B cell (primary cell): ENCODE results near the gene TEX264. TPM values are rescaled to one million over a fixed set of nuclear protein-coding genes. Genes with fewer than 3 reads are reported as not detected.
"Not testable (repeated sequence)": the region's sequence is repeated elsewhere in the genome, so short reads cannot be mapped to it uniquely, and the experiment has no call there.

Experiments
- ATAC-seq: fragments of 200-7000 bp; cut with Tn5 transposase; one replicate; pipeline ENCODE4 v1.10.0; 2021; ENCODE audit warnings: low read depth, mild to moderate bottlenecking, moderate number of reproducible peaks, moderate library complexity
- CTCF ChIA-PET: fragments of 350-600 bp; sonication (Branson Sonifier 250); formaldehyde crosslinking; loops from one replicate; lab custom pipeline; 2021; ENCODE audit warnings: antibody characterized with exemption, inconsistent platforms; lab: Charles Lee
- POLR2A ChIA-PET: fragments of 350-600 bp; sonication (Branson Sonifier 250); formaldehyde crosslinking; loops from one replicate; lab custom pipeline; 2021; ENCODE audit warnings: antibody characterized with exemption; lab: Charles Lee
- DNase-seq: peaks from one replicate; pipeline ENCODE4 v3.0.0; 2013
- H2AFZ ChIP-seq: 2 replicates; pipeline ENCODE4 v1.6.1; 2012; ENCODE audit warnings: mild to moderate bottlenecking, low read depth, low read length; ENCODE audit not compliant: insufficient read depth, poor library complexity, severe bottlenecking
- H3K27ac ChIP-seq, 2 donors: 1 replicate in 1 of 2; 2 replicates in 1 of 2; pipeline ENCODE4 v1.5.1; 2012 to 2013; ENCODE audit warnings: low read length in 2 of 2, mild to moderate bottlenecking in 2 of 2, moderate library complexity in 1 of 2
- H3K27me3 ChIP-seq, 4 experiments: fragments of 200-600 bp in 1 of 4; sonication (generic) in 1 of 4; replicated peaks in 1 of 4; 1 replicate in 2 of 4; 2 replicates in 2 of 4; pipeline versions ENCODE4 v1.6.1 to v1.7.0; 2013 to 2016; ENCODE audit warnings: low read length in 3 of 4, mild to moderate bottlenecking in 2 of 4, mixed read lengths in 1 of 4, moderate library complexity in 1 of 4; ENCODE audit not compliant: insufficient read depth in 4 of 4, control insufficient read depth in 3 of 4; ENCODE audit errors: control extremely low read depth in 1 of 4
- H3K36me3 ChIP-seq, 2 experiments: replicated peaks in 1 of 2; 1 replicate in 1 of 2; 2 replicates in 1 of 2; pipeline versions ENCODE4 v1.6.1 to v1.7.1; 2013; ENCODE audit warnings: low read length in 1 of 2; ENCODE audit not compliant: insufficient read depth in 2 of 2, control insufficient read depth in 1 of 2; ENCODE audit errors: control extremely low read depth in 1 of 2, extremely low read depth in 1 of 2
- H3K4me1 ChIP-seq, 2 donors: fragments of 200-600 bp in 1 of 2; sonication (generic) in 1 of 2; 1 replicate in 1 of 2; 2 replicates in 1 of 2; pipeline versions ENCODE4 v1.5.1 to v1.6.1; 2013 to 2017; ENCODE audit warnings: low read length in 2 of 2; ENCODE audit not compliant: control insufficient read depth in 2 of 2, insufficient read depth in 2 of 2
- H3K4me2 ChIP-seq: replicated peaks from 2 replicates; pipeline ENCODE3; 2012; ENCODE audit warnings: mild to moderate bottlenecking, low read depth, low read length; ENCODE audit not compliant: poor library complexity, severe bottlenecking
- H3K4me3 ChIP-seq, 5 experiments: fragments of 200-600 bp in 1 of 5; sonication (generic) in 1 of 5; 1 replicate in 3 of 5; 2 replicates in 2 of 5; pipeline versions ENCODE4 v1.5.1 to v1.7.0; 2011 to 2016; ENCODE audit warnings: low read length in 4 of 5, mild to moderate bottlenecking in 4 of 5, low read depth in 2 of 5, control low read depth in 1 of 5, moderate library complexity in 1 of 5; ENCODE audit not compliant: insufficient read depth in 1 of 5; ENCODE audit errors: control extremely low read depth in 1 of 5, extremely low read depth in 1 of 5
- H3K79me2 ChIP-seq: fragments of 200-600 bp; sonication (generic); one replicate; pipeline ENCODE4 v1.6.0; 2016; ENCODE audit warnings: low read length; ENCODE audit not compliant: control insufficient read depth, insufficient read depth
- H3K9ac ChIP-seq: fragments of 200-600 bp; sonication (generic); 2 replicates; pipeline ENCODE4 v1.6.1; 2017; ENCODE audit warnings: mild to moderate bottlenecking, low read length, moderate library complexity
- H3K9me3 ChIP-seq, 3 donors: one replicate each; pipeline versions ENCODE4 v1.6.1 to v1.7.1; 2013; ENCODE audit warnings: low read length in 2 of 3; ENCODE audit not compliant: control insufficient read depth in 2 of 3, insufficient read depth in 1 of 3; ENCODE audit errors: control extremely low read depth in 1 of 3
- H4K20me1 ChIP-seq: 2 replicates; pipeline ENCODE4 v1.6.0; 2012; ENCODE audit warnings: mild to moderate bottlenecking, low read length; ENCODE audit not compliant: insufficient read depth, control insufficient read depth, poor library complexity, severe bottlenecking
- H3K27ac Mint-ChIP-seq: one replicate; pipeline ENCODE4 v1.8.0; 2021; ENCODE audit warnings: mixed read lengths
- H3K27me3 Mint-ChIP-seq: one replicate; pipeline ENCODE4 v1.8.0; 2021; ENCODE audit warnings: mixed read lengths
- H3K4me1 Mint-ChIP-seq: one replicate; pipeline ENCODE4 v1.8.0; 2021; ENCODE audit warnings: mixed read lengths
- H3K4me3 Mint-ChIP-seq: one replicate; pipeline ENCODE4 v1.8.0; 2021; ENCODE audit warnings: mixed read lengths
- H3K9me3 Mint-ChIP-seq: one replicate; pipeline ENCODE4 v1.8.0; 2022; ENCODE audit warnings: mixed read lengths; ENCODE audit not compliant: insufficient read depth
- CTCF ChIP-seq: fragments of 200-600 bp; IDR thresholded peaks from one replicate; pipeline ENCODE4 v1.8.0; 2022; ENCODE audit warnings: antibody characterized with exemption, mild to moderate bottlenecking
- EZH2 ChIP-seq: IDR thresholded peaks from 2 replicates; pipeline ENCODE4 v1.6.1; 2012; ENCODE audit warnings: borderline replicate concordance, low read depth, mild to moderate bottlenecking, moderate library complexity, low read length; ENCODE audit not compliant: insufficient read depth, poor library complexity, severe bottlenecking
- WGBS: methylation state at CpG from one replicate; pipeline ENCODE4 v1.1.5; 2013; ENCODE audit warnings: missing lambda C conversion rate; ENCODE audit not compliant: insufficient coverage; 5-methylcytosine and 5-hydroxymethylcytosine counted together
- intact Hi-C: fragments of 100-400 bp; cut with micrococcal nuclease; formaldehyde crosslinking; loops from one replicate; pipeline ENCODE4 v1.10.0; 2022
- polyA plus RNA-seq: library from polyadenylated mRNA; depleted of rRNA; stranded (reverse); fragments of >200 nt; gene quantifications from 2 replicates; pipeline ENCODE4 v1.2.3, GENCODE V29; 2012
- total RNA-seq, 2 donors: library from RNA; stranded (reverse); fragments of 120-200 nt in 1 of 2; gene quantifications; 1 replicate in 1 of 2; 2 replicates in 1 of 2; pipeline versions ENCODE4 v1.2.3 to v1.2.4, GENCODE V29; 2013 to 2022

Gene TEX264
- total and polyA plus RNA-seq, 2 donors (not counting 1 experiment from before 2014, with no cell fraction given): 39.1 to 79.7 TPM

GRCh38 chr3:51646091-51646490, 25.0 kb upstream of the TEX264 start:
- H3K4me1 Mint-ChIP-seq: no peaks in the 10 kb centered on the region
- no peaks in the 10 kb centered on the region for H3K79me2 ChIP-seq
- CTCF ChIA-PET: interaction anchor here (0.9 to 2.1 kb wide), 3 partner anchors 10 to 144 kb away, joined by 3 to 5 read pairs (median 4); no protein-coding TSS in a partner anchor

GRCh38 chr3:51652103-51652502, 18.9 kb upstream of the TEX264 start:
- H3K4me3 ChIP-seq, H3K9ac ChIP-seq, POLR2A ChIA-PET, H3K9me3 Mint-ChIP-seq, intact Hi-C loops, ATAC-seq, H3K27me3 ChIP-seq, H4K20me1 ChIP-seq, H2AFZ ChIP-seq, H3K27ac Mint-ChIP-seq, DNase-seq, H3K79me2 ChIP-seq, CTCF ChIA-PET, H3K4me2 ChIP-seq, H3K27ac ChIP-seq, H3K4me1 ChIP-seq, H3K27me3 Mint-ChIP-seq, H3K9me3 ChIP-seq, H3K4me1 Mint-ChIP-seq, H3K4me3 Mint-ChIP-seq: not testable (repeated sequence)
- H3K36me3 ChIP-seq: peaks cover 0 to 23% of the 10 kb centered on the region in 2 experiments
- WGBS: 89% methylated on average over 2 of the region's 2 CpGs

More at GRCh38 chr3:51646091-51646490, 25.0 kb upstream of the TEX264 start:
- peaks cover 0 to 71% of the 10 kb centered on the region in 2 experiments for H3K36me3 ChIP-seq
- H3K4me2 ChIP-seq: no peak overlapping the region
- WGBS: 96% methylated on average over 3 of the region's 9 CpGs
- POLR2A ChIA-PET: no interaction called here
- H3K27me3 ChIP-seq: no peaks in the 10 kb centered on the region
- H3K4me1 ChIP-seq: no peaks in the 10 kb centered on the region
- Mint-ChIP-seq H3K27me3 (no peaks in the 10 kb centered on the region), H3K27ac (no peak overlapping the region), H3K4me3 (no peak overlapping the region), H3K9me3 (no peaks in the 10 kb centered on the region)
- peaks cover 0 to 10% (median 0%) of the 10 kb centered on the region in 3 donors for H3K9me3 ChIP-seq
- H2AFZ ChIP-seq: no peak overlapping the region
- intact Hi-C loops: no loop called here
- no peaks in the 10 kb centered on the region for H4K20me1 ChIP-seq
- no peak overlapping the region for H3K27ac ChIP-seq
- TF ChIP-seq EZH2: no peak
- no peak for TF ChIP-seq CTCF
- DNase-seq (no peak), ATAC-seq (no peak)
- H3K4me3 ChIP-seq: no peak overlapping the region
- H3K9ac ChIP-seq: no peak overlapping the region

GRCh38 chr3:51653409-51653808, 17.6 kb upstream of the TEX264 start:
- H3K27ac Mint-ChIP-seq, H3K79me2 ChIP-seq, intact Hi-C loops, H3K4me1 Mint-ChIP-seq, POLR2A ChIA-PET, H3K4me1 ChIP-seq, CTCF ChIA-PET, H3K4me3 Mint-ChIP-seq, H3K27ac ChIP-seq, H3K27me3 ChIP-seq, H3K9ac ChIP-seq, H3K9me3 Mint-ChIP-seq, H3K9me3 ChIP-seq, H3K4me3 ChIP-seq, H3K4me2 ChIP-seq, H2AFZ ChIP-seq, H3K27me3 Mint-ChIP-seq, H4K20me1 ChIP-seq, DNase-seq, ATAC-seq: not testable (repeated sequence)
- peaks cover 1 to 19% of the 10 kb centered on the region in 2 experiments for H3K36me3 ChIP-seq
- no CpG with 5 or more reads among the region's 2 CpGs for WGBS
